ENCODE measurements around the gene MED13L. TPM values are rescaled to one million over a fixed set of nuclear protein-coding genes. Genes with fewer than 3 reads are reported as not detected.

Gene MED13L
- total and polyA plus RNA-seq, 12 donors, result 9.4 to 76.5 (median 64.2) TPM

- no peak overlapping the region for H3K27ac ChIP-seq
- peaks cover 0 to 5% (median 0%) of the 10 kb centered on the region in 9 donors for H3K4me1 ChIP-seq
- no peak overlapping the region for H3K4me3 ChIP-seq
- ATAC-seq (no peak), DNase-seq (no peak)
- intact Hi-C loops (cut with DNase I), result no loop called here
- H3K27me3 ChIP-seq, result no peaks in the 10 kb centered on the region
- no peak for TF ChIP-seq CTCF (IDR thresholded peaks at IDR 0.05)
- H3K36me3 ChIP-seq, result peaks cover 0 to 3% (median 0%) of the 10 kb centered on the region in 9 donors
- H3K9me3 ChIP-seq, result no peaks in the 10 kb centered on the region
- WGBS, 2 donors, result 84 to 87% methylated on average over 8 of the region's 8 CpGs
Observed at GRCh38 chr12:115949675-115950074, 327.8 kb downstream of the MED13L start.

GRCh38 chr12:115947696-115948062 is 329.8 kb downstream of the MED13L start:
- Histone ChIP-seq H3K4me3 (no peak overlapping the region), H3K4me1 (no peaks in the 10 kb centered on the region), H3K9me3 (no peaks in the 10 kb centered on the region), H3K27ac (no peak overlapping the region), H3K27me3 (peaks cover 0 to 3% (median 0%) of the 10 kb centered on the region in 7 donors), H3K36me3 (peaks cover 0 to 3% (median 0%) of the 10 kb centered on the region in 9 donors)
- intact Hi-C loops (cut with DNase I), result no loop called here
- ATAC-seq (no peak), DNase-seq (no peak)
- TF ChIP-seq CTCF (IDR thresholded peaks at IDR 0.05), result no peak
- 75 to 78% methylated on average over 12 of the region's 12 CpGs for WGBS, 2 donors

GRCh38 chr12:115946867-115947695 is 330.4 kb downstream of the MED13L start:
- WGBS, 2 donors, result 77 to 83% methylated on average over 19 of the region's 19 CpGs
- intact Hi-C loops (cut with DNase I), result no loop called here
- peak in 7 of 9 donors; percentile 8 to 51 (median 35) for TF ChIP-seq CTCF (IDR thresholded peaks at IDR 0.05)
- no peaks in the 10 kb centered on the region for H3K9me3 ChIP-seq
- ATAC-seq (no peak), DNase-seq (no peak)
- H3K4me1 ChIP-seq, result no peaks in the 10 kb centered on the region
- no peak overlapping the region for H3K27ac ChIP-seq
- H3K36me3 ChIP-seq, result peaks cover 0 to 3% (median 0%) of the 10 kb centered on the region in 9 donors
- H3K4me3 ChIP-seq, result no peak overlapping the region
- H3K27me3 ChIP-seq, result peaks cover 0 to 3% (median 0%) of the 10 kb centered on the region in 7 donors

- H3K36me3 ChIP-seq, result peaks cover 0 to 3% (median 0%) of the 10 kb centered on the region in 9 donors
- TF ChIP-seq CTCF (IDR thresholded peaks at IDR 0.05), result no peak
- H3K4me3 ChIP-seq, result no peak overlapping the region
- peaks cover 0 to 3% (median 0%) of the 10 kb centered on the region in 7 donors for H3K27me3 ChIP-seq
- no peak overlapping the region for H3K27ac ChIP-seq
- H3K9me3 ChIP-seq, result no peaks in the 10 kb centered on the region
- ATAC-seq (no peak), DNase-seq (no peak)
- WGBS, 2 donors, result 91 to 93% methylated on average over 6 of the region's 6 CpGs
- H3K4me1 ChIP-seq, result no peaks in the 10 kb centered on the region
- intact Hi-C loops (cut with DNase I), result no loop called here
Observed at GRCh38 chr12:115946092-115946491, 331.4 kb downstream of the MED13L start.

Measured in heart right ventricle (tissue), 16 donors.